Neural progenitor cell (in vitro differentiated cells): Measurements from ENCODE around the gene SYNJ2.

Source experiments
- EZH2 ChIP-seq: fragments of 200-600 bp; sonication (generic); IDR thresholded peaks from 2 replicates; pipeline ENCODE4 v1.6.1; 2017; ENCODE audit warnings: antibody characterized with exemption, mild to moderate bottlenecking, moderate library complexity
- EZH2phosphoT487 ChIP-seq: fragments of 200-600 bp; sonication (generic); IDR thresholded peaks from 2 replicates; pipeline ENCODE4 v1.6.1; 2017; ENCODE audit warnings: antibody characterized with exemption
- TF ChIP-seq, protein P1 (sequence below): fragments of 200-600 bp; sonication (generic); IDR thresholded peaks from 2 replicates; pipeline ENCODE4 v1.5.1; 2017; ENCODE audit warnings: antibody characterized with exemption, mild to moderate bottlenecking

GRCh38 chr6:158087224-158087867 lies 105.7 kb downstream of the SYNJ2 start:
- TF ChIP-seq, protein P1, sequence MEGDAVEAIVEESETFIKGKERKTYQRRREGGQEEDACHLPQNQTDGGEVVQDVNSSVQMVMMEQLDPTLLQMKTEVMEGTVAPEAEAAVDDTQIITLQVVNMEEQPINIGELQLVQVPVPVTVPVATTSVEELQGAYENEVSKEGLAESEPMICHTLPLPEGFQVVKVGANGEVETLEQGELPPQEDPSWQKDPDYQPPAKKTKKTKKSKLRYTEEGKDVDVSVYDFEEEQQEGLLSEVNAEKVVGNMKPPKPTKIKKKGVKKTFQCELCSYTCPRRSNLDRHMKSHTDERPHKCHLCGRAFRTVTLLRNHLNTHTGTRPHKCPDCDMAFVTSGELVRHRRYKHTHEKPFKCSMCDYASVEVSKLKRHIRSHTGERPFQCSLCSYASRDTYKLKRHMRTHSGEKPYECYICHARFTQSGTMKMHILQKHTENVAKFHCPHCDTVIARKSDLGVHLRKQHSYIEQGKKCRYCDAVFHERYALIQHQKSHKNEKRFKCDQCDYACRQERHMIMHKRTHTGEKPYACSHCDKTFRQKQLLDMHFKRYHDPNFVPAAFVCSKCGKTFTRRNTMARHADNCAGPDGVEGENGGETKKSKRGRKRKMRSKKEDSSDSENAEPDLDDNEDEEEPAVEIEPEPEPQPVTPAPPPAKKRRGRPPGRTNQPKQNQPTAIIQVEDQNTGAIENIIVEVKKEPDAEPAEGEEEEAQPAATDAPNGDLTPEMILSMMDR, result no peak
- TF ChIP-seq EZH2, result no peak
- no peak for TF ChIP-seq EZH2phosphoT487
